ENCODE results near the gene KLHL26. TPM values are rescaled to one million over a fixed set of nuclear protein-coding genes. Genes with fewer than 3 reads are reported as not detected.
"Not testable (repeated sequence)": the region's sequence is repeated elsewhere in the genome, so short reads cannot be mapped to it uniquely, and the experiment has no call there.

KLHL26 gene
- total RNA-seq, 1 donor from 2014 or later = 6.6 TPM

DNA sequence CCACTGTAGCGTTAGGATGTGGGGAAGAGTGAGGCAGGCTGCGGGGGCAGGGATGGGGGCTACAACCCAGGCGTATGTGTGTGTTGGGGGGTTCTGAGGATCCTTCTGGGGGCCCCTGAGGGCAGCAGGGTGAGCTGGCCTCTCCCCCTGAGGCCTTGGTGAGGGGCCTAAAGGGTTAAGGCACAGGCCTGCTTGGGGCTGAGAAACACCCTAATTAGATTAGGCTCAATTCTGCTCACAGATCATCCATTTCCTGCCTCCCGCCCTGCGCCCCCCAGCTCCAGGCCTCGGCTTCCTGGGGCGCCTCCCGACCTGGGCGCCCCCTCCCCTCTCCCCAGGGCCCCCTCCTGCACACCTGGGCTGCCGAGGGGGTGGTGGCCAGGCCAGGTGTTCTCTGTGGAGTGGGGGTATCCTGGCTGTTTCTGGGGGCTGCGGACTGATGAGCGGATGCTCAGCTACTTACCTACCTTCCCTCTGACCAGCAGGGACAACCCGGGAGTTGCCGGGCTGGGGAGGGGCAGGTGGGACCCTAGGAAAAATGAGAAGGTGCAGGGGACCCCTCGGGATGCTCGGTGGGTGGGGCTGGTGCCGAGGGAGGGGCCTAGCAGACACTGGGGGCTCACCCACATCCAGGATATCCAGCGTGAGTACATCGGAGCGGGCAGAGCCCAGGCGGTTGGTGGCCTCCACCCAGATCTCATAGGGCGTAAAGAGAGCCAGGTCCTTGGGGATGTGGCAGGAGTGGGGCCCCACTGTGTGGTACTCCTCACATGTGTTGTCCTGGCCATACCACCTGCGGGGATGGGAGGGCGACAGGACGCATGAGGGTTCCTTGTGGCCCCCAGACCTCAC lies 38.8 kb upstream of the KLHL26 start:
- DNase-seq (ENCODE audit: missing footprints) = no peak

DNA sequence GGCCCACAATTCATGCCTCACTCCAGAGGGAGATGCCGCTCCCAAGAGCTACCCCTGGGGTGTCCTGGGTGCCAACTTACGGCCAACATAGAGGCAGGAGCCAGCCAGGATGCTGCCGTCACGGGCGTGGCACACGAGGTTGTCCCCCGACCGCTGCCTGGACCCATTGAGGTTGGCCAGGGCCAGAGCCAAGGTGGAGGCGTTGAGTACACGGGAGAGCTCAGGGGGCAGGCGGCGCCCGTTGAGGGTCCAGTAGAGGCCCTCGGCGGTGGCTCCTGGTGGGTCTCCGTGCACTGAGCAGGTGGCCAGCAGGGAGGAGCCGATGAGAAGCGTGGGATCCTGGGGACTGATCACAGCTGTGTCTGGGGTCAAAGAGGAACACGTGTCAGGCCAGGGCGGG lies 37.3 kb upstream of the KLHL26 start:
- ATAC-seq = no peak
- DNase-seq (ENCODE audit: missing footprints) = no peak
- intact Hi-C loops (cut with DNase I) = no loop called here

More for the DNA sequence above, 38.8 kb upstream of the KLHL26 start:
- ATAC-seq = no peak
- intact Hi-C loops (cut with DNase I) = no loop called here

DNA sequence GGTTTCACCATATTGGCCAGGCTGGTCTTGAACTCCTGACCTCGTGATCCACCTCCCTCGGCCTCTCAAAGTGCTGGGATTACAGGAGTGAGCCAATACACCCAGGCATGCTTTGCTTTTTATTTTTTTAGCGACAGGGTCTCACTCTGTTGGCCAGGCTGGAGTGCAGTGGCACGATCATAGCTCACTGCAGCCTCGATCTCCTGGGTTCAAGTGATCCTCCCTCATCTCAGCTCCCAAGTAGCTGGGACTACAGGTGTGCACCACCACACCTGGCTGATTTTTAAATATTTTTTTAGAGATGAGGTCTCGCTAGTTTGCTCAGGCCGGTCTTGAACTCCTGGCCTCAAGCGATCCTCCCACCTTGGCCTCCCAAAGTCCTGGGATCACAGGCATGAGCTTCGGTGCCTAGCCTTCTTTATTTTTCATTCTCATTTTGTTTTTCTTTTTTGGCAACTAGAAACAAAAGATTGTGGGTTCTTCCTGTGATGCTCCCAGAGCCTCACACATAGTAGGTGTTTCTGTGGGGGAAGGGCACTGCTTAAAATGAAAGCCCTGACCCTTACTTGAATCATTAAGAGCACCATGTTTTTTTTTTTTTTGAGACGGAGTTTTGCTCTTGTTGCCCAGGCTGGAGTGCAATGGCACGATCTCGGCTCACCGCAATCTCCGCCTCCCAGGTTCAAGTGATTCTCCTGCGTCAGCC lies 36.0 kb upstream of the KLHL26 start:
- intact Hi-C loops (cut with DNase I) = loop anchor here (2.0 kb wide), 1 partner anchor 60 kb away; no protein-coding TSS in a partner anchor
- not testable (repeated sequence) for ATAC-seq; DNase-seq (ENCODE audit: missing footprints)

DNA sequence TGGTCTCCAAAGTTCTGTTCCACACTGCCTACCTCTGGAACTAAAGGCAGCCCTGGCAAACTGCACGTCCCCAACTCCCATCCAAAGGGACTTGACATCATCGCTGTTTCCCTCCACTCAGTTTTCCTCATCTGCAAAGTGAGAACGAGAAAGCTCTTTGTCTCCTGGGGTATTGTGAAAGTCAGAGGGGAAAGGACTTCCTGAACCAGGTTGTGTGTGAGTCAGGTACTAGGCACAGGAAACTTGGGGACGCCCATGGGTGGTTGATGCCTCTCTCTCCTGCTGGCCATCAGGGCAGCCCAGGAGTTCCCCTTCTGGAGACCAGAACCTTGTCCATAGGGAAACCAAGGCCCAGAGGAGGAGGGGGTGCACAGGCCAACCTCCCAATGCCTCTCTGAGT lies 35.0 kb upstream of the KLHL26 start:
- no peak for ATAC-seq
- no peak for DNase-seq (ENCODE audit: missing footprints)
- intact Hi-C loops (cut with DNase I) = loop anchor here (2.0 kb wide), 1 partner anchor 59 kb away; no protein-coding TSS in a partner anchor

DNA sequence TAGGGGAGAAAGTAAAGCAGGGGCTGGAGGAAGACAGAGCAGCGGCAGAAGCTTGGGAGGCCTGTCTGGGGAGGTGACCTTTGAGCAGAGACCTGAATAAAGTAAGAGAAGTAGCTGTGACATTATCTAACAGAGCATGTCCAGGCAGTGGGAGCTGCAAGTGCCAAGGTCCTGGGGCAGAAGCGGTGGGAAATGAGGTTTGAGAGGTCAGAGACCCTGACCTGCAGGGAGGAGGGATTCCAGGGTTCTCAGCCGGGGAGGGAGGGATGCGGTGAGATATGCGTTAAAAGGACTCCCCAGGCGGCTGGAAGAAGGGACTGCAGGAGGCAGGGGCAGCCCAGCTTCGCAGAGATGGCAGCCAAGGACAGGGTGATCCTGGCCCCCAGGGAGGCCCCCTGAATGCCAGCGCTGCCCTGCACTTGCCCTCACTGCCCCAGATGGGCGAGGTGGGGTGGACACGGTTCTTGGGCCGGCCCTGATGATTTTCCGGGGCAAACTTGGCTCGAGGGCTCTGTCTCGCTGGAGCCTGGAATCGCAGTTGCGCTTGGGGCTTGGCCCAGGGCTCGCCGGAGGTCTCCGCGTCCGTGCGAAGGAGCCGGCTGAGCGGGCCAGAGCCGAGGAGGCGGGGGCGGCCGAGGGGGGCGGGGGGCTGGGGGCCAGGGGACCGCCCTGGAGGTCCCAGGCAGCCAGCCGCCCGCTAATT lies 33.4 kb upstream of the KLHL26 start:
- DNase-seq (ENCODE audit: missing footprints) (no peak), ATAC-seq (peak; percentile 45)
- intact Hi-C loops (cut with DNase I) = no loop called here

DNA sequence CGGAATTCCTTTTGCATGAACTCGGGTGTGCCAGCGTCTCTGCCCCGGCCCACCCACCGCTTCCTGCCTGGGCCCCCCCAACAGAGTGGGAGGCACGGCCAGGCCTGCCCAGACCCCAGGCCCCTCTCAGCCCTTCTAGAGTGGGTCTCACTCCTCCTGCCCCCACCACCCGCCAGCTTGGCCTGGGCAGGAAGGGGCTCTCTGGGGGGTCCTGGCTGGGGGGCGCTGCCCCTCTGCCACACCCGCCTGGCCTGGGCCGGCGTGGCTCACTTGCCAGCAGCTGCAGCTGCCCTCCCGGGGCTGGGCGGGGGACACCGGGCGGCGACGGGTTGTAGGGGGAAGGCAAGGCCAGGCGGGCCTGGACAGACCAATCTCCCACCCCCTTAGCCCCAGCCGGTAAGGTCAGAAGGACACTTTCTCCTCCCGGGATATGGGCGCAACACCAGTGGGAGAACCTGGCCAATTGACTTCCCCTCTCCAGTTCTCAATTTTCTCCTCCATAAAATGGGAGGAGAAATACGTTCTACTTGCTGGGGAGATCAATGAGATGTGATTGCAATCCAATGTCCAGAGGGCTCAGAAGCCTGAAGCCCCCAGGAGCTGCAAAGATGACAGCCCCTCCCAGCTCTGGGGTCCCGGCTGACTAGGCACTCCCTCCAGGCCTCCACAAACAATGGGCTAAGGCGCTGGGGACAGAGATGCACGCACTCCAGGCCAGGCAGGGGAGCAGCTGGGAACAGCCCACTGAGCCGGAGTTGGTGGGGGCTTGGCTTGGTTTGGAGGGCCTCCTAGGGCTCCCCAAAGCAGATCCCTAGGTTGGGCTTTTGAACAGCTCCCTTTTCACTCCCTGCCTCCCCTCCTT lies 32.6 kb upstream of the KLHL26 start:
- ATAC-seq (peak; percentile 11), DNase-seq (ENCODE audit: missing footprints) (no peak)
- intact Hi-C loops (cut with DNase I) = no loop called here

DNA sequence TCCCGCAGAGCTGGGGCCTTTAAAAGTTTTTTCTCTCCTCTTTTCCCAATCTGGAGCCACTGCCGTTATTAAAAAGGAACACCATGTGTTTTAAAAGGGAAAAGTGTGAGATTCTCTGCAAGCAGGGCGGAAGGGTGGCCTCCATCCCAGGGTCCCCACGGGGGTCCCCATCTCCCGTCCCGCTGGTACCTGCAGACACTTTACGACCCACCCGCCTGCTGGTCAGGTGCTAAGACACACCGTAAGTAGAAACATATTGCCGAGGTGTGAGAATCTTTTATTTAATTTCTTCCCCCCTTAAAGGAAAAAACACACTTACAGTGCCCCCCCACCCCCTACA lies 32.0 kb upstream of the KLHL26 start:
- intact Hi-C loops (cut with DNase I) = no loop called here
- DNase-seq (ENCODE audit: missing footprints) = no peak
- ATAC-seq = no peak

DNA sequence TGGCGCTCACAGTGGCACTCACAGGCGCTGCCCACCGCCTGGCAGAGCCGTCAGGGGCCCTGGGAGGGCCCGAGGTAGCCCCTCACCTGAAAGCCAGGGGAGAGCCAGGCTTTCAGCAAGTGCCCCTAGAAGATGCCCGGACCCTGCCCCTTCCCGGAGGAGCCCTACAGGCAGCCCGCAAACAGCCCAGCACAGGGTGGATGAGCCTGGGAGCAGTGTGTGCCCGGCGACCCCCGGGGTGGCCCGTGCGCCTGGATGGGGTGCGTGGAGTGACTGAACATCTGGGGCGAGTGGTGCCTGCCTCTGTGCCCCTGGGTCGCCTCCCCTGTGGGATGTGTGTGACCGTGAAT lies 31.7 kb upstream of the KLHL26 start:
- intact Hi-C loops (cut with DNase I) = no loop called here
- no peak for DNase-seq (ENCODE audit: missing footprints)
- no peak for ATAC-seq

DNA sequence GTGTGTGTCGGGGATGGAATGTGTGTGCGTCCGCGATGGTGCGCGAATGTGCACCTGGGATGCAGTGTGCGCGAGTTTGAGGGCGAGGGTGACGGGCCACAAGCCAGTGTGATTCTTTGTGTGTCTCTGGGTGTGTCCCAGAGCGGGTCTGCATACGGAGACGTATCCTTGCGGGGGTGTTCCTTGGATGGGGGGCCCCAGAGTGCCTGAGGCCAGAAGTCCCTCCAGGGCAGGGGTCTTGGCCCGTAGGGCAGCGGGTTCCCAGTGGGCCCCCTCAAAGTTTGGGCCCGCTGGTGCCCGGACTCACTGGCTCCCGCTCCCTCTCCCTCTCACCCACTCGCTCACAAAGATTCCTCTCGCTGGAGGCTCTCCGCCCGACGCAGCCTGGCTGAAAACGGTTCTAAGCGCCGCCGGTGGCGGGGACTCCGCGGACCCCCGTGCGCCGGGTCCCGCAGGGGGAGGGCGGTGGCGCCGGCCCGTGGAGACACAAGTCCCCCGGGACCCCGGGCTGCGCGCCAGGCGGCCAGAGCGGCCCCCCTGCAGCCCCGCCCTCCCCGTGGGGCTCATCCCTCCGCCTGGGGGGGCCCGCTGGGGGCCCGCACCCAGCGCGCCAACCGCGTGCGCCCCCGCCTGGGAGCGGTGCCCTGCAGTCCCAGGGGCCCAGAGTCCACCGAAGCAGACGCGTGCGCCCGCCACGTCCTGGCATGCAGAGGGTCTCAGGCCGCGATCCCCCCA lies 31.1 kb upstream of the KLHL26 start:
- ATAC-seq (no peak), DNase-seq (ENCODE audit: missing footprints) (peak; percentile 60)
- intact Hi-C loops (cut with DNase I) = no loop called here

DNA sequence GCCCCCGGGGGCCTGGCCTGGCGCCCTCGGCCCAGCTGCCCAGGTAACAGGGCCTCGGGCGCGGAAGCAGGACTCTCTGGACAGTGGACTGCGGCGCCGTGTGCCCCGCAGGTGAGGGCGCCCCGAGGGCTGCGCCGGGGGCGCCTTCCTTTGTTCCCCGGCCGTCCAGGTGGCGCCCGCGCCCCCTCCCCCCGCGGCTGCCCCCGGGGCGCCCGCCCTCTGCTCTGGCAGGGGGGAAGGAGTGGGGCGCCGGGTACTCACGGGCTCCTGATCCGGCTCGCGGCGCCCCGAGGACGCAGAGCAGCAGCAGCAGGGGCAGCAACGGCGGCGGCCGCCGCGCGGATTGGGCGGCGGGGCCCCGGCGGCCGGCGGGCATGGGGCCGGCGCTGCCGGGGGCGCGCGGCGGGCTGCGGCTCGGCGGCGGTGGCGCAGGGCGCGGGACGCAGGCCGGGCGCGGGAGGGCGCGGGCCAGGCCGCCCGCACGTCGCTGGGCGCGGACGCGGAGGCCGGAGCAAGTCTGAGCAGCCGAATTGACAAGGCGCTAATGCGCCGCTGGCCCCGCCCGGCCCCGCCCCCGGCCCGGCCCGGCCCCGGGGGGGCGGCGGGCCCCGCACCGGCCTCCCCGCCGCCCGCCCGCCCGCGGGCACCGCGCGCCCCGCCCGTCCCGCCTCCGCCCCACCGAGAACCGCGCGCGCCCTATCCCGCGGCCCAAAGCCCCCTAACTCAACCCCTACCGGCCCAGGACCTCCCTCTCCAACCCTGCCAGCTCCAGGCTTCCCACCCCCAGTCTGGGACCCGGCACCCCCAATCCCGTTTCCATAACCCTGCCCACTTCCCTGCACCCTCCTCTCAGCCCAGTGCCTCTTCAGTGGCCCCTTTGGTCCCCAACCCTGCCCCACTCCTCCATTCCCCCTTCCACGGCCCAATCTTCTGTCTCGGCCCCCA lies 30.3 kb upstream of the KLHL26 start, which contains the start of gene CRLF1:
Gene CRLF1 (minus strand): TSS at position 519 of the 945 bp plus-strand sequence. CDS start 143 bp downstream, at position 376.
- intact Hi-C loops (cut with DNase I) = no loop called here
- DNase-seq (ENCODE audit: missing footprints) = peak; percentile 16
- ATAC-seq = peak; percentile 7

DNA sequence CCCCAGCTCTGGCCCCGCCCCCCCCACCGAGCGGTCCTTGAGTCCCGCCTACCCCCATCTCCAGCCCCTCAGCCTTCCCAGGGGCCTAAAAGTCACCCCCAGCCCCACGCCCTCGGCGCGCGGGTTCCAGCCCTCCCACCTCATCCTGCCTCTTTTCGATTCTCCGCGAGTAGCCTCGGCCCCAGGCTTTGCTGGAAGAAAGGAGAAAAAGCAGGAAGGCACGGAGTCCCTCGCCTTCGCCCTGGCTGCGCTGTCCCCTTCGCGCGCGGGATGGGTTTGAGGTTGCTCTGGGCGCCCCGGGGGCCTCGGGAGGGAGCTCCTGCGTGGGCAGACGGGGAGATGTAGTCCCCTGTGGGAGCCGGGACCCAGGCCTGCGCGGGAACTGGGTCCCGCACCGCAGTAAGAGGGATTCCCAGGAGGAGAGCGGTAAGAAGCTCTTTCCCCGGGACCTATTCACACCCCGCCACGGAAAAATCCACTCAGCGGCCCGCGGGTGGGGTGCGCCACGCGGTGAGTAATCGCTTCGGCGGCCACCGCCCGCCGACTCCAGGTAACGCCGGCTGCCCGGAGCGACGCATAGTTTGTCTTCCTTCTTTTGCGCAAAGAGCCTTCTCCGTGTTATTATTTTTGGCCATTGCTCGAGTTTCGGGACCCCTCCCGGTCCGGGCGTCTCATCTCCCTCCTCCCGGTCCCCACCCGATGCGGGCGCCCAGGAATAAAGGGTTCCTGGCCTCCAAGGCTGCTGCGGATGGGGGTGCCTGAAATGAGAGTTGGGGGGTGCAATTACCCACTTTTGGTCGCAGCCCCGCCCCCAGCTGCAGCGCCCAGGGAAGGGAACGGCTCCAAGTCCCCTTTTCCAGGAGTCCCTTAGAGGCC lies 29.4 kb upstream of the KLHL26 start:
- DNase-seq (ENCODE audit: missing footprints) (peak; percentile 33), ATAC-seq (peak; percentile 14)
- intact Hi-C loops (cut with DNase I) = no loop called here

DNA sequence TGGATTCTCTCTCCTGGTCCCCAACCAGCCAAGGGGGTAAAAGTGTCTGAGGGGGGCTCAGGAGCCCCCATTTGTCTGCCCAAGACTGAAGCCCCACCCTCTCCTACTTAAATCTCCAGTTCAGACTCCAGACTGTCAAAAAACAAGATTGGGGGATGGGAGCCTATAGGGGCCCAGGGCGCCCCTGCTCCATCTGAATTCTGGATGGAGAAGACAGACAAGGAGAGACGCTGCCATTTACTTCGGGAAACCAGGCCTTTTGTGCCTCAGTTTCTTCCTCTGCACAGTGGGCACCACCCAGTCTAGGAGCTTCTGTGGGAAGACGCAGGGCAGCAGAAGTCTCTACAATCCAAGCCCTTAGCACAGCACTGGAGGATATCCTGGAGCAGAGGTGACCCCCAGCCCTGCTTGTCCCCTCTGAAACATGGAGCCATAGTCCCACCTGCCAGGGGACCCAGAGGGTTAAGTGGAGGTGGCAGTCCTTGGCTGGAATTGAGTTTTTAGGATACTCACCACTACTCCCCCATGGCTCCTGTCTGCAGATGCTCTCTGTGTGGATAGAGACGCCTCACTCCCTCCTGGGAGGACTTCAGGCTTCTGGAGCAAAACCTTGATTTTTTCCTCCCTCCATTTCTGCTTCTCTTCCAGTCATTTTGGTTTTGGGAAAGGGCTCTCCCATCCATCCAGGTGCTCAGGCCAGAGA lies 28.6 kb upstream of the KLHL26 start:
- intact Hi-C loops (cut with DNase I) = no loop called here
- DNase-seq (ENCODE audit: missing footprints) (no peak), ATAC-seq (no peak)

DNA sequence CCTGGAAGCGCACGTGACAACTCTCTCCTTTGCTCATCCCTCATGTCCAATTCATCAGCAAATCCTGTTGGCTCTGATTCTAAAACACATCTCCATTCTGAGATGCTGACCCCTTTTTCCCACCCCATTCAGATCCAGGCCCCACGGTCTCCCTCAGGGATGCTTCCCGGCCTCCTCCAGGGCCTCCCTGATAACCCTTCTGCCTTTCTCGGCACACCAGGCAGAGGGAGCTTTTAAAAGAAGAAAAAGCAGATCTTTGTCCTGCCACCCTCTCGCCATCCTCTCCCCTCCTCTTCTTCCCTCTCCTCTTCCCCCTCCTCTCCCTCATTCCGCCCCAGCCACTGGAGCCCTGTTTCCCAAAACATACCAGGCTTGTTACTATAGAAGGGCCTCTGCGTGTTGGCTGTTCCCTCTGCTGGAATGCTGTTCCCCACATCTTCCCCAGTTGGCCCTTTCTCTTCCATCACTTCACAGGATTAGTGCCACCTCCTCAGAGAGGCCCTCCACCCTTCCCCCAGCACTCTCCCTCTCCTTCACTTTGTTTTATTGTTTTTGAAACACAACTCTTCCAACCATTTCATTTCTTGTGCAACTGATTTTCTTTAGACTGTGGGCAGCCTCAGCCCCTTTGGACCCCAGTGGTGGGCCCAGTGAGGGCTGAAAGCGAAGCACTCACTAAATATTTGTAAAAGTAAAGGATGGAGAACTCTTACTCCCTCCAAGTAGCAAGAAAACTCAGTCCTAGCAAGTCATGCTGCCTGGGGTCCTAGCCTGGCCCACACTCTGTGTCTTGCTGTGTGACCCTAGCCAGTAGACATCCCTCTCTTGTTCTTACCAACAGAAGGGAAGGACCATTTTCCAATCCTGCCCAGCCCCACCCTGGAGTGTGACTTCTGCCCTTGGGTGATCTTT lies 27.8 kb upstream of the KLHL26 start:
- DNase-seq (ENCODE audit: missing footprints) (no peak), ATAC-seq (no peak)
- intact Hi-C loops (cut with DNase I) = no loop called here

DNA sequence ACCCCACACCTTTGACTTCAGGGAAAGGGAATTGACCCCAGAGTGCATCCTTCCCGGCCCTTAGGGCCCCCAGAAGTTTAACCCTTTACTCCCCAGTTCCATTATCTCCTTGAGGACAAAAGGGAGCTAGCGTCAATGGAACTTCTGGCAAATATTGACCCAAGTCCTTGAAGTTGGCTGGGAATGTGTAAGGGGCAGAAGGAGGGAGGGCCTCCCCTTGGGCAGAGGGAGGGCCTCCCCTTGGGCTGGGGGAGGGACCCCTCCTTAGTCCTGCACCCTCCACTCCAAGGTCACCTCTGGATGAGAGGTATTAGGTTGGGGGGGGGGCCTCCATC lies 27.1 kb upstream of the KLHL26 start:
- intact Hi-C loops (cut with DNase I) = no loop called here
- DNase-seq (ENCODE audit: missing footprints) (no peak), ATAC-seq (no peak)

DNA sequence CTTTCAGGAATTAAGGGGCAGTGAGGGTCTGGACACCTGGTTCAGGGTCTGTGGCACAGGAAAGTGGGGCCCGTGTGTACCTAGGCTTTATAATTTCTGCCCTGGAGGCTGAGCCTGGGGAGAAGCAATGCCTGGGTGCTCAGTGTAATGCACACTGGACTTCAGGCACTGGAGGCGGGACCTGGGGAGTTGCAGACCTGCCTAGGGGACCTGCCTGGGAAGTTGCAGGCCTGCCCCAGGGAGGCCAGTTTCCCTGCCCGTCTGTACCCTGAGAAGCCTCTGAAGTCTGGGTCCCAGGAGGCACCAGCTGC lies 26.6 kb upstream of the KLHL26 start:
- DNase-seq (ENCODE audit: missing footprints) (no peak), ATAC-seq (no peak)
- intact Hi-C loops (cut with DNase I) = no loop called here

All from Right ventricle myocardium inferior (tissue), 1 donor.